Sigmoid colon (tissue), 3 donors: ENCODE results near the gene SALL1.

Experiments used
- CTCF ChIP-seq, 4 experiments: fragments of 450-650 bp in 3 of 4; fragments of 200-600 bp in 1 of 4; IDR thresholded peaks; one replicate each; pipeline ENCODE4 v1.5.1; 2016 to 2019; ENCODE audit warnings: antibody characterized with exemption in 4 of 4, mild to moderate bottlenecking in 3 of 4, moderate library complexity in 2 of 4
- POLR2A ChIP-seq, 2 donors: fragments of 450-650 bp; IDR thresholded peaks; one replicate each; pipeline ENCODE4 v1.6.1; 2016; ENCODE audit warnings: antibody characterized with exemption in 2 of 2, mild to moderate bottlenecking in 2 of 2, moderate library complexity in 2 of 2

- no peak for TF ChIP-seq CTCF (IDR thresholded peaks at IDR 0.05)
- no peak for TF ChIP-seq POLR2A (IDR thresholded peaks at IDR 0.05)
Measured at GRCh38 chr16:51159296-51159695, 8.2 kb upstream of the SALL1 start.
